Glomerular visceral epithelial cell (primary cell): Measurements from ENCODE around the gene MYOM1.
"Not testable (repeated sequence)": the region's sequence is repeated elsewhere in the genome, so short reads cannot be mapped to it uniquely, and the experiment has no call there.

Source experiments
- DNase-seq: peaks from one replicate; pipeline ENCODE4 v3.0.0-alpha.2; 2016; ENCODE audit errors: extremely low spot score

Gene MYOM1

DNA sequence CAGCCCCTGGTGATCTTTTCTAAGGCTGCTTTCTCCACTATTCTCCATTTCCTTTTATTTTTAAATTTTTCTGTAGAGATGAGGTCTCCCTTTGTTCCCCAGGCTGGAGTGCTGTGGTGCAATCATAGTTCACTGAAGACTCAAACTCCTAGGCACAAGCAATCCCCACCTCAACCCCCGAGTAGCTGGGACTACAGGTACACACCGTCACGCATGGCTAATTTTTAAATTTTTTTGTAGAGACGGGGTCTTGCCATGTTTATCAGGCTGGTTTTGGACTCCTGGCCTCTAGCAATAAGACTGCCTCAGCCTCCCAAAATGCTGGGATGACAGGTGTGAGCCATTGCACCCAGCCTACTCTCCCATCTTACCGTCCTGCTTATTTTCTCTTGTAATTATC lies 184.1 kb downstream of the MYOM1 start:
- DNase-seq = no peak

DNA sequence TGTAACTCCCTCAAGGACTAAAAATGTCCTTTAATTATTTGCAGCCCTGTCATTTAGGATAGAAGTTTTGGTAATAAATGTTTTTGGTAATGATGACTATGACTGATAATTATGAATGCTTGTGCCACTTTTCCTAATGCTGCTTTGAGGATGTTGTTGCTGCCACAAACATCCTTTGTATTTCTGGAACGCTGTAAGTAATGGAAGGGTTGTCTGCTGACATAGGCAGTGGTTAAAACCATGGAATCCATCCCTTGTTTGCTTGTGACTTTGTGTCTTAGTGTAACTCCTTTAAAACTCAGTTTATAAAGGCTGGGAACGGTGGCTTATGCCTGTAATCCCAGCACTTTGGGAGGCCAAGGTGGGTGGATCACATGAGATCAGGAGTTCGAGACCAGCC lies 187.0 kb downstream of the MYOM1 start:
- no peak for DNase-seq

- no peak for DNase-seq
Observed at GRCh38 chr18:3029215-3029952, 190.4 kb downstream of the MYOM1 start.

- DNase-seq = not testable (repeated sequence)
Observed at GRCh38 chr18:3028115-3028514, 191.7 kb downstream of the MYOM1 start.

- no peak for DNase-seq
Observed at GRCh38 chr18:3027370-3027891, 192.3 kb downstream of the MYOM1 start.

DNA sequence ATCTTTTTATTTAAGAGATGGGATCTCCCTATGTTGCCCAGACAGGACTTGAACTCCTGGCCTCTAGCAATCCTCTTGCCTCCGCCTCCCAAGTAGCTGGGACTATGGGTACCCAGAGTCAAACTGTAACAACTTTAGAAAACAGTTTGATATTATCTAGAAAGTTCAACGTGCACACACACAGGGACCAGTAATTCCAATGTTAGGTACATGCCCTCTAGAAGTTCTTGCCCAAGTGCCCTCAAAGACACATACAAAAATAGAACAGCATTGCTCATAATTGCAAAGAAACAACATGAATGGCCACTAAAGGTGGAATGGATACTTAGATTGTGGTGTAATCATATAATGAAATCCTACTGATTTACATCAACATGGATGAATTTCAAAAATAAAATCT lies 194.2 kb downstream of the MYOM1 start:
- no peak for DNase-seq

- not testable (repeated sequence) for DNase-seq
Observed at GRCh38 chr18:3023603-3024002, 196.2 kb downstream of the MYOM1 start.
